NB4 (cell line): ENCODE results near the gene NT5DC3.

Experiments
- CTCF ChIP-seq: IDR thresholded peaks from one replicate; pipeline ENCODE4 v1.5.1; 2012; ENCODE audit warnings: low read depth, low read length
- MAX ChIP-seq: IDR thresholded peaks from 2 replicates; pipeline ENCODE4 v1.6.1; 2011; ENCODE audit warnings: low read depth, low read length
- POLR2A ChIP-seq: IDR thresholded peaks from 2 replicates; pipeline ENCODE4 v1.6.1; 2011; ENCODE audit warnings: mild to moderate bottlenecking; ENCODE audit not compliant: insufficient read length; ENCODE audit errors: extremely low read depth

- TF ChIP-seq CTCF (no peak), MAX (no peak), POLR2A (no peak)
Measured at GRCh38 chr12:103773109-103773910, 67.7 kb downstream of the NT5DC3 start.
